CD4-positive, alpha-beta T cell treated with Interleukin-4 for 4 hours (primary cell): Measurements from ENCODE around the gene ZNF302.
A peak's percentile ranks its signal among the peaks of the same experiment; 100 is the strongest.
"Not testable (repeated sequence)": the region's sequence is repeated elsewhere in the genome, so short reads cannot be mapped to it uniquely, and the experiment has no call there.

Experiments used
- DNase-seq: peaks from one replicate; pipeline ENCODE4 v3.0.0-alpha.2; 2020

Gene ZNF302

DNA sequence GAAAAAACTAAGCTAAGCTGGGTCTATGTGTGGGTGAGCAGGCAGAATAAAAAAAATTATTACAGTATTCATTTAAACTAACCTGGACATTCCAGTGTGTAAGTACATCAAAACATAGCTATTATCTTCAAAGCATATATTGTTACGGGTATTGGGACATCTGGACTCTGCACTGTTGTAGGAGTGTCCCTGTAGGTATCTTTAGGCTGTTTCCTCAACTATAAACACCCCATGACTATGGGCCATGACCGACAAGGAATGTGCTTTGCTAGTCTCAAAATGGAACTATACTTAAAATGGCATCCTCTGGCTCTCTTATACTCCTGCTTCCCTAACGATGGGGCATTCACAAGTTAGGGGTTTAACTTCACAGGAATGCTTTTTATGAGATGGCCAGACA, 3.9 kb upstream of the ZNF302 start:
- no peak for DNase-seq

DNA sequence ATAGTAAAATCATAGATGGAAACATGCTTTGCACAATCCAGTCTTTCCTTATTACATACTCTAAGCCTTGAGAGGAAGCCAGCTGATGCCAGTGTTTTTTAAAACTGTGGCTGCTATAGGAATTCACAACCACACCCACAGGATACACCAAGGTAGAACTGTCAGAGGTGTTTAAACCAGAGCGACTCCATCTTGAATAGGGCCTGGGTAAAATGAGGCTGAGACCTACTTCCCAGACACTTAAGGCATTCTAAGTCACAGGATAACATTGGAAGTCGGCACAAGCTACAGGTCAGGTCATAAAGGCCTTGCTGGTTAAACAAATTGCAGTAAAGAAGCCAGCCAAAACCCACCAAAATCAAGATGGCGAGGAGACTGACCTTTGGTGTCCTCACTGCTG, 2.2 kb upstream of the ZNF302 start:
- no peak for DNase-seq

DNA sequence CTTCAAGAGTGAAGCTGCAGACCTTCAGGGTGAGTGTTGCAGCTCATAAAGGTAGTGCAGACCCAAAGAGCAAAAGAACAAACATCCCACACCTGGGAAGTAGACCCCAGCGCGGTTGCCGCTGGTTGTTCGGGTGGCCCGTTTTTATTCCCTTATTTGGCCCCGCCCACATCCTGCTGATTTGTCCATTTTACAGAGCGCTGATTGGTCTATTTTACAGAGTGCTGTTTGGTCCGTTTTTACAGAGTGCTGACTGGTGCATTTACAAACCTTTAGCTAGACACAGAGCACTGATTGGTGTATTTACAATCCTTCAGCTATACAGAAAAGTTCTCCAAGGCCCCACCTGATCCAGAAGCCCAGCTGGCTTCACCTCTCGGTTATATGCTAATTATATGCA, 1.6 kb upstream of the ZNF302 start:
- DNase-seq: no peak

DNA sequence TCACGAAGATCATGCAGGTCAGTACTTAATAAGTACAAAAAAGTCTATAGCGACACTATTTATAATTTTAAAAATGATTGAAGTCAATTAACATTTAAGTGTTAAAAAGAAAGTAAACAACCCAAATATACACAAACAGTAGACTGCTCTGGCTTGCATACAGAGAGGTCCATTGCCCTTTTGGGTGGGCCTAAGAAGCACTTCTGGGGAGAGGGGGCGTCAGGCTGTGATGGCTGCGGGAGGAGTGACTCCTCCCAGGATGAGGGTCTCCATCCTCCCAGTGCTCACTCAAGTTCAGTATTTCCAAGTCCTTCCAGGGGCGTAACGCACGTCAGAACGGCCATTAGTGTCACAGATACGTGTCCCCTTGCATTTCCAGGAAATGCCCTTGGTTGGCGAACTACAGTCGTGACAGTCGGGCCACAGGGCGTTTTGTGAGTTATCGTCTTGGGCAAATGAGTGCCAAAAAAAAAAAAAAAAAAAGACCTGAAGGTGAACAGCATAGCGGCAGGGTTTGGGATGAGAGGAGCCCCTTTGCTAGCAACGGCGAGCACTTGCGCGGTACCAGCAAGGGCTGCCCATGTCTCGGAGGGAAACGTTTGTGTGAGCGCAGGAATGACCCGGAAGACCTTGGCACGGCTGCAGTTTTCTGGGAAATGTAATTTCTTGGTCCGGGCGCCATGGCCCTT, 637 bp upstream of the ZNF302 start, which contains the start of gene SCGB2B2:
Gene SCGB2B2 (minus strand): TSS at position 463 of the 689 bp plus-strand sequence. CDS start 82,596 bp downstream, outside the sequence.
- peak; percentile 87 for DNase-seq

DNA sequence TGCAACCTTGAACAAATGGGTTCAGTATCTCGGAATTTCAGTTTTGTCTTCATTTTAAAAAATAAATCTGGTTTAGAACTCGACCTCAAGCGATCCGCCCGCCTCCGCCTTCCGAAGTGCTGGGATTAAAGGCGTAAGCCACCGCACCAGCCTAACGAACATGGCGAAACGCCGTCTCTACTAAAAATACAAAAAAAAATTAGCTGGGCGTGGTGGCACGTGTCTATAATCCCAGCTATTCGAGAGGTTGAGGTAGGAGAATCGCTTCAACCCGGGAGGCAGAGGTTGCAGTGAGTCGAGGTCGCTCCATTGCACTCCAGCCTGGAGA, 571 bp downstream of the ZNF302 start:
- no peak for DNase-seq

DNA sequence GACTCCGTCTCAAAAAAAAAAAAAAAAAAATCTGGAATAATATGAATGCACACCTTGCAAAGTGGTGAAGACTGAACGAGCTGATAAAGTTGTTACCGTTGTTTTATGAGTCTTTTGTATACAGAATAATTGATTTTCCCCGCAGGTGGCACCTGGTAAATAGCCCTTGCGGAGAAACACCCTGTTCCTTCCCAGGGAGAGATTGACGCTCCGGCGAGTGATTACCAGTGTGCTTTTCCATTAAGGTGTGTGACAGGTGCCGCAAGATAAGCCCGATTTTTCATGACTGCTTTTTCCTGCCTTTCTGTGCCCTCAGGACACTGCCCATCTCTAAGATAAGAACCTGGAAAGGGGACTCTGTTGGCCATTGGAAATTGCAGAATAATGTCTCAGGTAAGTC, 943 bp downstream of the ZNF302 start:
- DNase-seq: no peak

DNA sequence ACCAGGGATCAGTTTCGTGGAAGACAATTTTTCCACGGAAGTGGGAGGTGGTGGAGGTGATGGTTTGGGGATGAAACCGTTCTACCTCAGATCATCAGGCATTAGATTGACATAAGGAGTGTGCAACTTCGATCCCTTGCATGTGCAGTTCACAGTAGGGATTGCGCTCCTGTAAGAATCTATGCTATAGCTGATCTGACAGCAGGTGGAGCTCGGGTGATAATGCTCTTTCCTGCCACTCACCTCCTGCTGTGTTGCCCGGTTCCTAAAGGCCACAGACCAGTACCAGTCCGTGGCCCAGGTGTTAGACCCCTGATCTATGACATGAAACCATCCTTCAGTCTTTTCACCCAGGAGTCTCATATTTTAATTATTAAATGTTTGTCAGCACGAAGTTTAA, 4.0 kb downstream of the ZNF302 start:
- no peak for DNase-seq

DNA sequence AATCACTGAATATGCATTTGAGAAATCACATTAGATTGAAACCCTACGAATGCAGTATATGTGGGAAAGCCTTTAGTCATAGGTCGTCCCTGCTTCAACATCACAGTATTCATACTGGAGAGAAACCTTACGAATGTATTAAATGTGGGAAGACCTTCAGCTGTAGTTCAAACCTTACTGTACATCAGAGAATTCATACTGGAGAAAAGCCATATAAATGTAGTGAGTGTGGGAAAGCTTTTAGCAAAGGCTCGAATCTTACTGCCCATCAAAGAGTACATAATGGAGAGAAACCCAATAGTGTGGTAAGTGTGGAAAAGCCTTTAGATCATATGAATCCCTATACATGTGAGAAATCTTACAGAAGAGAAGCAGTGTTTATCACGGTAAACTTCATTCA, 7.8 kb downstream of the ZNF302 start:
- not testable (repeated sequence) for DNase-seq

DNA sequence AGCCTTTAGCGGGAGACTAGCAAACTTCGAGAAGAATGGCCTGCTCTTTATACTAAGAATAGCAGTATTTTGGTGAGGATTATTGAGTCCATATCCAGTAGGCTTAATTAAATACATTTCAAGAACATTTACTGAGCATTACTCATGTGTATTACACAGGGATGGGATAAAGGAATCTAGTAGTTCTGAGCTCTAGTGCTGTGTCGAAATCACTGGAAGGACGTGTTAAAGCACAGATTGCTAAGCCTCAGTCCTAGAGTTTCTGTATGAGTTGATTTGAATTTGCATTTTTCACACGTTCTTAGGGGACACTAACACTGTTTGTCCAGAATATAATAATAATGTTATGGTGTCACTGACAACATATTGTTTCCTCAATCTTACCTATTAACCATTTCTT, 9.0 kb downstream of the ZNF302 start:
- DNase-seq: no peak

DNA sequence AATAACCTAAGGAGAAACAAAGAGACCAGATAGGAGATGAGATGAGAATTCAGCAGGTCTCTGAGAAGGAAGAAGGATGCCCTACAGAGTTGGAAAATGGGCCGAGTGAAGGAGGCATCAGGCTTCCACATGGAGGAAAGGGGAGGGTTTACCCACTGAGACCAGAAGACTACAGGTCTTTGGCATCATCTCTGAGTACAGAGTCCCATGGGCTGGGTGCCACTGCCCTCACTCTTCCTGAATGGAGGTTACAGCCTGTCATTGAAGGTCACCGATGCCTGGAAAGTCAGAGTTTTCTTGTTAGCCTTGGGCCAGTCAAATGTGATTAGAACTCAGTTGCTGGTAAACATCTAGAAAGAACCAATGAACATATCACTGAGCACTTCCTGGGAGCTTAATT, 9.9 kb downstream of the ZNF302 start:
- DNase-seq: no peak

DNA sequence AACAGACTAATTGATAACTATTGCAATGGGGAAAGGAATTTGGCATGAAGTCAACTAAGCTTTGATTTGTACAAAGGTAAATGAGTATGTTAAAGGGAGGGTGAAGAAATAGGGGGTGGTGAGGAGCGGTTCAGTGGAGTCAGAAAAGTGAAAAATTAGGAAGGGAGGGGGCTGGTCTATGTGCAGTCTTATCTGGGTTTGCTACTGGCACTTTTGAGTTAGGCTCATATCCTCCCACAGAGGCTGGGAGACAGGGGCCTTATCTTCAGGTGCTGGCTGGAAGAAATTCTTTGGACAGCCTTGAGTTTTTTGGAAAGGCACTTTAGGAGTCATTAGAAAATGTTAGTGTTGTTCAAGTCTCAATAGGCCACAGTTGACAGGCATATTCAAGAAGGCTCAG, 11.1 kb downstream of the ZNF302 start:
- no peak for DNase-seq

DNA sequence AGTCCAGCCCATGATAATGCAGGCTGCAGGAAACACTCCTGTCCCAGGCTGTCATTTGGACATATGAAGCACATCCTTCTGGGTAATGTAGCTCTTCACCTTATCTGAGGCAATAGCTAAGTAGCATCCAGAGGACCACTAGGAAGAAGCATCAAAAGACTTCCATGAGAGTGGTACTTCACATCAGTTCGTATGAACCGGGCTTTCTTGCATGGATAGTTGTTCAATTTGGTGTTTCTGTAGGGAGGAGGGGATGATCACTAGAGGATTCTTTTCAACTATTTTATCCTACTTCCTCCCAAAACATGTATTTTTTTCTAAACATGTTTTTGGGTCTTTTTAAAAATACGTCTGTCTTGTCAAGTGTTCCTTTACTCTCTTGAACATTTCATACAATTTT, 12.9 kb downstream of the ZNF302 start:
- DNase-seq: no peak

DNA sequence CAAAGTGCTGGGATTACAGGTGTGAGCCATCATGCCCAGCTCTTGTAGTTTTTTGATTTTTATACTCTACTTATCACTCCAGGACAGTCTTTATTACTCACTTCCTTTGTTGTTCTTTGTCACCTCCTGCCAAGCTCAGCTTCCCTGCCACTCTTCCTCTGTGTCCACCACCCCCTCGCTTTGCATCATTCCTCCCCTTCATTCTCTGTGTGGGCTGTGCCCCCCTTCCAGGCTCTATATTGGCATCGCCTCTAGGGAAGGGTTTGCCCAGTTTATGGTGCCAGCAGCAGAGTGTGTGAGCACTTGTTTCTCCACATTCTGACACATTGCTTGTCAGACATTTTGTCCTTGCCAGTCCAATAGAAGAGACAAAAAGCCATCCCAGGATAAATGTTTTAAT, 15.1 kb downstream of the ZNF302 start:
- DNase-seq: no peak

DNA sequence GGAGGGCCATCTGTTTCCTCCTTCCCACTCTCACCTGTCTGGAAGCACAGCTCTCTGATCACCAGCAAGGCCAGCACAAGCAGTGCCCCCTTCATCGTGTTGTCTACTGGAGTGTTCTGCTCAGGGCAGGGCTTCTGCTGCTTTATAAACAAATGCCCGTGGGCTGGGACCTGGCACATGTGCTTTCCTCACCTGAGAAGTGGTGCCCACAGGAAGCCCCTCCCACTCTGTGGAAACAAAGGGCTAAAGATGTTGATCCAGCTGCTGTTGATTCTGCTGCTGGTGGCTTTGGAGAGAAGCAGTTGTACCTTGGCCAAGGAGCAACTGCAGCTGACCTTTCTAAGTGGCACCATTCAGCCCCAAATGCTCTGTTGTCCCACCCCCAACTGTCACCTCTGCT, 30.2 kb downstream of the ZNF302 start:
- no peak for DNase-seq

DNA sequence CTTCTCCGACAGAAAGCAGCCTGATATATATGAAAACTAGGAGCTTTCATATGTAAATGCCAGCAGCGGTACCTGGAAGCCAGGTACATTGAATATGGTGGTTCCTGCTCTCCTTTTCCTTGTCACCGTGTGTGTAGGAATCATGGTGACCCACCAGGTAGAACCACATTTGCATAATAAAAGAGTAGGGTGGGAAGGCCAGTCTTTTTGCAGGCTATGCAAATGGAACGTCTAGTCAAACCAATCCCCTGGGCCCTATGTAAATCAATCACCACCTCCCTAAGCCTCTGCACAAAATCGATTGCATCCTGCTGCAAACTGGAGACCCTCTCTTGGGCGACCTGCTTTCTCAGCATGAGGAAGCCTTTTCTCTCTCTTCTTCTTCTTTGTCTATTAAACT, 34.4 kb downstream of the ZNF302 start:
- DNase-seq: no peak

DNA sequence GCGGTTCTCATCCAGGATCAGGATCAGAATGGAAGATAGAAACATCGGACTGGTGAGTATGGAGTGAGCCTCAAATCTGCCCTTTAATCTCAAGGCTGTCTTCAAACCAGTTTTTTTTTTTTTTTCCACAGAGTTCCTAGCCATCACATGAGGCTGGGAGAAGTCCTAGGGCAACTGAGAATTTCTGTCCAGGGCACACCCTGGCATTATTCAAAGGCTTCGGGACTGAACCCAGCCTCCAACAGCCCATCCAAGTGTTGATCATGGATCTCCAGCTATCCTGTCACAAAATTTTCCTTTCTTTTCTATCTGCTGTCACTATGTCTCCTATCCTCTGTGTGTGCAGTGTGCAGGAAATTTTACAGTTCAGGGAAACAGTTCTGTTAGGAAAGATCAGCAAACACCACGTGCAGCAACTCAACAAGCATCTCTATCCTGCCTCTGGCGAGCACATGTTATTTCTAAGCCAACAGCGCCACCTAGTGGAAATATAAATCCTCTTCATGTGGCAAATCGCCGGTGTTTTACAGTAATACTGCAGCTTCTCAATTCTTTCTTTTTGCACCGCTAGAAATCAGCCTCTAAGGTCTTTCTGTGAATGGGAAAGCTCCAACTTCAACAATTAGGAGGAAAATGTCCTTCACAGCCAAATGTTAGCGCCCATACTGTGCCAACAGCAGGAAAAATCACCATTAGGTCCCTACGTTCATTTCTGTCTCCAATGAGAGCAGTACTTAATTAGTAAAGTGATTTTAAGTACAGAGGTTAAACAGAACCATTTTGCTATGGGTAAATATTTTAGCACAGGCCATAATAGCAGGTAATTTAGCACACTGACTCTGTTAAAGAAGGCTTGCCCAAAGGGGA, 35.1 kb downstream of the ZNF302 start:
- peak; percentile 78 for DNase-seq

DNA sequence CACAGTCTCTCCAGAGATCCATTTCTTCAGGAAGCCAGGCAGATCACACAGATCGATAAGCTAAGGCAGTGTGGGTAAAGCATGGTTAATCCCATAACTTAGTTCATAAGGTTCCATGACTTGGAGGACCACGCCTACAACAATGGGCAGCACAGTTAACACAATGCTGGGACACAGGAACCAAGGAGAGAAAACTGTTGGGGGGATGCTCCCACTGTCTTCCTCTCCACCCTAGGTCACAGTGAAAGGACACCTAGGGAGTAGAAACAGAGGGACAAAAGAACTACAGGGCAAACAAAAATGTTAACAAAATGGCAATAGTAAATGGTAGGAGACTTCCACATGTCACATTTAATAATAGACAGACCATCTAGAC, 35.8 kb downstream of the ZNF302 start:
- no peak for DNase-seq

DNA sequence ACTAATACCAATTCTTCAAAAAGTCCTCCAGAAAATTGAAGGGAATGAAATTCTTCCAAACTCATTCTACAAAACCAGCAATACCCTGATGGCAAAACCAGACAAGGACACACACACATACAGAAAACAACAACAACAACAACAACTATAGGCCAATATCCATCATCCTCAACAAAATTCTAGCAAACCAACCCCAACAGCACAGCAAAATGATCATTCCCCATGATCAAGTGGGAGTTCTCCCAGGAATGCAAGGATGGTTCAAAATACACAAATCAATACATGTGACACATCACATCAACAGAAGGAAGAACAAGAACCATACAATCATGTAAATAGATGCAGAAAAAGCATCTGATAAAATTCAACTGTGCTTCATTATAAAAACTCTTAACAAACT, 37.9 kb downstream of the ZNF302 start:
- no peak for DNase-seq

DNA sequence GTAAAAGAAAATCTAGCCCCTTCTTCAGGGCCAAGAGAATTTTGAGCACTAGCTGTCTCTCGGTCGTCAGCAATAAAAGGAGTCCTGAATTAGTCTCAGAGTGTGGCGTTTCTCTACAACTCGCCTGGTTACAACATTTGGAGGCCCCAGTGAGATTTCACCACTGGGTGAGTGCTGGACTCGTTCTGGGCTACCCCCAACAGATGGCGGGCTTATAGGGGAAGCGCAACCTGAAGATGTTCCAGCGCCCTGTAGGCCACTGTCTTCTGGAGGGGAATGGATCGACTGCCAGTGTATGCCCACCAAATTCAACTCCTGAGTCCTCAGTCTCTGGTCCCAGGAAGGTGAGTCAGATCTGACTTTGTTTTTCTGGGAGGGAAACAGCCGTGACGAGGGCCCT, 44.9 kb downstream of the ZNF302 start:
- no peak for DNase-seq

DNA sequence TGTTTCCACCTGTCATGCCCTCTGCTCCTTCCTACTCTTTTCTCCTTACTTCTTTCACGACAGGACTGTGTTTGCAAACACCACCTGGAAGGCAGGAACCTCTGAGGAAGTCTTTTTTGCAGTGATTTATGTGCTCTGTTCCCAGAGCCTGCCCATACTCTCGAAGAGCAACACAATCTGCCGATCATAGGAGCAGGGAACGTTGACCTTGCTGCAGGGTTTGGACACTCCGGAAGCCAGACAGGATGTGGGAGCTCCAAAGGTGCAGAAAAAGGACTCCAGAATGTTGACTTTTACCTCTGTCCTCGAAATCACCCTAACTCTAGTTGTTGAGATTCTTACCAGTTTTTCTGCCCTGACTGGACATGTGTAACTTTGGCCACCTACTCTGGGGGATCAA, 47.9 kb downstream of the ZNF302 start:
- no peak for DNase-seq

DNA sequence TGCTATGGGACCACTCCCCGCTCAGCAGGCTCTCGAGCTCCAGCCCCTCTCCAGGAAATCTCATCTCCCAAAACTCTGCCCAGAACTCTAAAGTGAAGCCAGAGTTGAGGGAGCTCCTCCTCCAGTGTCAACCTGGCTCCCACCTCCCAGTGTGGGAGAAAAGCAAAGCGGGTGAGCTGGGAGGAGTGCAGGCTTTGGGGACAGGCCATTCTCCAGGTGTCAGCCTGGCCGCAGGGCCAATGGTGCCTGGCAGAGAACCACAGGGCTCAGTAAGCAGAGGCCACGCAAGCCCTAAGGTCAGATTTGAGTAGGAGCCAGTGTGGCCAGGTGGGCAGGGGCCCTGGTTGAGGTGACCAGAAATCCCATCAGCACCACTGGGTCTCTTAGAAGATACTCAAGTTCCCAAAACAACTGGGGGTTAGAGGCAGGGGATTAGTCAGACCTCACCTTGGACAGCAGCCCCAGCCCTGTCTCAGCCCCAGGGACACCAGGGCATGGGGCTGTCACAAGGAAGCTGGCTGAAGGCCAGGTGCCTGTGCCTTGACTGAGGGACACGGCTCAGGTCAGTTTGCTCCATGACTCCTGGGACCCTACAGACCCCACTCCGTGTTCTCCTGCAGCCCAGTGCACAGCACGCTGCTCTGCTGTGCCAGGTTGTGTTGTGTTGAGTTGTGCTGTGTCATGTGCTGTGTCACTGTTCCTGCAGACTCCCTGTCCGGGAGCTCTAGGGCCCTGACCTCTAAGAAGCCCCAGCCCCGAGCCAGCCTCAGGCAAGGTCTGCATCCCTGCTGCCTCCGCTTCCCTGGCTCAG, 53.7 kb downstream of the ZNF302 start:
- no peak for DNase-seq

DNA sequence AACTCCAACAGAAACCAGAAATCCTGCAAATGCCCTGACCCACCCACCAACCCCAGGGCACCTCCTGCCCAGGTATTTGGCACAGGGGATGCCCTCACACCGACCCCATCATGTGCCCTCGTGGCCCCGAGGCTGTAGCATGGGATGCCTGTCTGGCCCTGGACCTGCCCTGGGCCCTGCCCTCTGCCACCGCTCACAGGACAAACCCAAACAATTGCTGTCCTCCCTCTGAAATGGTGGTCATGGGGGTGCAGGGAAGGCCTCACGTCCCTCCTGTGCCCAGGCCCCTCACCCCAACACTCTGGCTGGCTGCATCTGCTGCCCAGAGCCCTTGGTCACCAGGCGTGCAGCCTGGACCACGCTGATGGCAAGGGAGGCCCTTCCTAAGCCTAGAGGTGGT, 54.5 kb downstream of the ZNF302 start:
- no peak for DNase-seq

DNA sequence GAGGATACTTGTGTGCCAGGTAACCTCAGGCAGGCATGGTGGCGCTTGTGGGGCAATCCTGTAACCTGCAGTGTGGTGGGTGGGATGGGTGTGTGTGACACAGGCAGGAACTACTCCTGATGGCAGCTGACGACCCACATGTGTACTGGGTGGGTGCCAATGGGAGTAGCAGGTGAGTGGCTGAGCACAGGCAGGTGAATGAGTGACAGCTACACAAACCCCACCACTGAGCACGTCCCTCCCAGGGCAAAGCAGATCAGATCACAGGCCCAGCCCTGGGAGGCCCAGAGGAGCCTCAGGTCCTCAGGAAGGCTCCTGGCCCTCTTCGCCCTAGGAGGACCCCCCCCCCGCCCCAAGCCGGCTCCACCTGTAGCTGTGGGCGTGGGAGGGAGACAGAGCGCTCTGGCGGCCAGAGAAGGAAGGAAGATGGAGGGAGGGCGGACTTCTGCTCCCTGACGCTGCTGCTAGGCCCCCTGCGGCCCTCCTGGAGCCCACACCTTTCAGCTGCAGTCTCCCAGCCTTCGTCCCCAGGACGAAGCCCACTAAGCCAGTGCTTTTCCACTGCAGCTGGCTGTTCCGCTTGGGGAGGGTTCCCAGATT, 55.2 kb downstream of the ZNF302 start:
- no peak for DNase-seq
